HL-60 (cell line): ENCODE results near the gene KAT8.

ENCODE experiments used
- DNase-seq, 2 experiments: peaks; one replicate each; pipeline ENCODE4 v3.0.0-alpha.2; 2010 to 2020; ENCODE audit warnings: low read depth in 1 of 2, low spot score in 1 of 2
- H3K27ac ChIP-seq: fragments of 250-450 bp; sonication (Bioruptor Pico); replicated peaks from 2 replicates; pipeline ENCODE4 v1.5.1; 2020; ENCODE audit warnings: mild to moderate bottlenecking, moderate library complexity
- H3K27me3 ChIP-seq: fragments of 250-450 bp; sonication (Bioruptor Pico); 2 replicates; pipeline ENCODE4 v1.5.1; 2021; ENCODE audit warnings: mild to moderate bottlenecking, moderate library complexity; ENCODE audit not compliant: insufficient read depth, poor library complexity, severe bottlenecking
- H3K4me3 ChIP-seq: replicated peaks from 2 replicates; pipeline ENCODE4 v1.5.1; 2011; ENCODE audit warnings: mild to moderate bottlenecking, control low read depth, low read length; ENCODE audit not compliant: insufficient read depth
- GABPA ChIP-seq: IDR thresholded peaks from 2 replicates; pipeline ENCODE4 v1.6.1; 2012; ENCODE audit warnings: low read depth
- POLR2AphosphoS5 ChIP-seq: IDR thresholded peaks from 2 replicates; pipeline ENCODE4 v1.6.1; 2012; ENCODE audit warnings: low read depth
- SPI1 ChIP-seq: IDR thresholded peaks from 2 replicates; pipeline ENCODE4 v1.6.1; 2012; ENCODE audit warnings: low read depth, mild to moderate bottlenecking, borderline replicate concordance
- TF ChIP-seq, protein P1 (sequence below): IDR thresholded peaks from one replicate; pipeline ENCODE4 v1.5.1; 2011; ENCODE audit warnings: low read length, control low read depth, inconsistent platforms; ENCODE audit not compliant: insufficient read depth
- TF ChIP-seq, protein P2 (sequence below): IDR thresholded peaks from 2 replicates; pipeline ENCODE4 v1.6.1; 2012; ENCODE audit warnings: low read depth; ENCODE audit not compliant: insufficient replicate concordance

Gene KAT8

DNA sequence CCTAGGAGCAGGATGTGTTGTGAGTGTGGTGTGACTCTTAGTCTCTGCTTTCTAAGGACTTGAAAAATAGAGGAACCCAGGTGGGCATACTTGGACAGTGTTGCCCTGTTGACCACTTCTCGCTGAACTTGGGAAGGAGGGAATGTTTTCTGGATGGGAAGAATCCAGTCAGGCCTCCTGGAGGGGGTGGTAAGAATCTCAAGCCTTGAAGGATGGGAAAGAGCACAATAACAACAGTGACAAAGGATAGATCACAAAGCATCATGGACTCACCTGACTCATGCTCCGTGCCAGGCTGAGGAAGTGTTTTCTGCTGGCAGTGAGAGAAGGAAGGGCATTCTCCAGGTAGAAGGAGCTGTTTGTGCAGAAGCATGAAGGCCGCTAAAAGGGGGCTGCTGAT, 8.4 kb downstream of the KAT8 start:
- no peak overlapping the region for H3K4me3 ChIP-seq
- no peak for DNase-seq
- TF ChIP-seq SPI1 (peak; percentile 11; the same call in 1 of the 2 replicates), POLR2AphosphoS5 (no peak)
- H3K27ac ChIP-seq, result peak overlapping the region; percentile 24
- H3K27me3 ChIP-seq, result no peaks in the 10 kb centered on the region

DNA sequence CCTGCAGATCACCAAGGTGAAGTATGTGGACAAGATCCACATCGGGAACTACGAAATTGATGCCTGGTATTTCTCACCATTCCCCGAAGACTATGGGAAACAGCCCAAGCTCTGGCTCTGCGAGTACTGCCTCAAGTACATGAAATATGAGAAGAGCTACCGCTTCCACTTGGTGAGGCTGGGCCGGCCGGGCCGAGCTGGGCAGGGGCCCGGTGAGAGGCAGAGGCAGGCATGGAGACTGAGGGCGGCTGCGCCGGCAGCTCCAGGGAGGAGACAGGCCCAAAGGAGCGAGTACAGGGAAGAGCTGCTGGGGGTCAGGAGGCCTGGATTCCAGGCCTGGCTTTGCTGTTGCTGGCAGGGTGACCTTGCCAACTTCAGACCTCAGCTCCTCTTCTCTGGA, 9.7 kb downstream of the KAT8 start:
- H3K27me3 ChIP-seq, result no peaks in the 10 kb centered on the region
- no peak overlapping the region for H3K4me3 ChIP-seq
- TF ChIP-seq GABPA, result no peak
- TF ChIP-seq, protein P1, sequence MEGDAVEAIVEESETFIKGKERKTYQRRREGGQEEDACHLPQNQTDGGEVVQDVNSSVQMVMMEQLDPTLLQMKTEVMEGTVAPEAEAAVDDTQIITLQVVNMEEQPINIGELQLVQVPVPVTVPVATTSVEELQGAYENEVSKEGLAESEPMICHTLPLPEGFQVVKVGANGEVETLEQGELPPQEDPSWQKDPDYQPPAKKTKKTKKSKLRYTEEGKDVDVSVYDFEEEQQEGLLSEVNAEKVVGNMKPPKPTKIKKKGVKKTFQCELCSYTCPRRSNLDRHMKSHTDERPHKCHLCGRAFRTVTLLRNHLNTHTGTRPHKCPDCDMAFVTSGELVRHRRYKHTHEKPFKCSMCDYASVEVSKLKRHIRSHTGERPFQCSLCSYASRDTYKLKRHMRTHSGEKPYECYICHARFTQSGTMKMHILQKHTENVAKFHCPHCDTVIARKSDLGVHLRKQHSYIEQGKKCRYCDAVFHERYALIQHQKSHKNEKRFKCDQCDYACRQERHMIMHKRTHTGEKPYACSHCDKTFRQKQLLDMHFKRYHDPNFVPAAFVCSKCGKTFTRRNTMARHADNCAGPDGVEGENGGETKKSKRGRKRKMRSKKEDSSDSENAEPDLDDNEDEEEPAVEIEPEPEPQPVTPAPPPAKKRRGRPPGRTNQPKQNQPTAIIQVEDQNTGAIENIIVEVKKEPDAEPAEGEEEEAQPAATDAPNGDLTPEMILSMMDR, result no peak
- no peak for TF ChIP-seq SPI1
- TF ChIP-seq POLR2AphosphoS5, result no peak
- TF ChIP-seq, protein P2, sequence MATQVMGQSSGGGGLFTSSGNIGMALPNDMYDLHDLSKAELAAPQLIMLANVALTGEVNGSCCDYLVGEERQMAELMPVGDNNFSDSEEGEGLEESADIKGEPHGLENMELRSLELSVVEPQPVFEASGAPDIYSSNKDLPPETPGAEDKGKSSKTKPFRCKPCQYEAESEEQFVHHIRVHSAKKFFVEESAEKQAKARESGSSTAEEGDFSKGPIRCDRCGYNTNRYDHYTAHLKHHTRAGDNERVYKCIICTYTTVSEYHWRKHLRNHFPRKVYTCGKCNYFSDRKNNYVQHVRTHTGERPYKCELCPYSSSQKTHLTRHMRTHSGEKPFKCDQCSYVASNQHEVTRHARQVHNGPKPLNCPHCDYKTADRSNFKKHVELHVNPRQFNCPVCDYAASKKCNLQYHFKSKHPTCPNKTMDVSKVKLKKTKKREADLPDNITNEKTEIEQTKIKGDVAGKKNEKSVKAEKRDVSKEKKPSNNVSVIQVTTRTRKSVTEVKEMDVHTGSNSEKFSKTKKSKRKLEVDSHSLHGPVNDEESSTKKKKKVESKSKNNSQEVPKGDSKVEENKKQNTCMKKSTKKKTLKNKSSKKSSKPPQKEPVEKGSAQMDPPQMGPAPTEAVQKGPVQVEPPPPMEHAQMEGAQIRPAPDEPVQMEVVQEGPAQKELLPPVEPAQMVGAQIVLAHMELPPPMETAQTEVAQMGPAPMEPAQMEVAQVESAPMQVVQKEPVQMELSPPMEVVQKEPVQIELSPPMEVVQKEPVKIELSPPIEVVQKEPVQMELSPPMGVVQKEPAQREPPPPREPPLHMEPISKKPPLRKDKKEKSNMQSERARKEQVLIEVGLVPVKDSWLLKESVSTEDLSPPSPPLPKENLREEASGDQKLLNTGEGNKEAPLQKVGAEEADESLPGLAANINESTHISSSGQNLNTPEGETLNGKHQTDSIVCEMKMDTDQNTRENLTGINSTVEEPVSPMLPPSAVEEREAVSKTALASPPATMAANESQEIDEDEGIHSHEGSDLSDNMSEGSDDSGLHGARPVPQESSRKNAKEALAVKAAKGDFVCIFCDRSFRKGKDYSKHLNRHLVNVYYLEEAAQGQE, result no peak
- no peak for DNase-seq
- H3K27ac ChIP-seq, result peak overlapping the region; percentile 95

DNA sequence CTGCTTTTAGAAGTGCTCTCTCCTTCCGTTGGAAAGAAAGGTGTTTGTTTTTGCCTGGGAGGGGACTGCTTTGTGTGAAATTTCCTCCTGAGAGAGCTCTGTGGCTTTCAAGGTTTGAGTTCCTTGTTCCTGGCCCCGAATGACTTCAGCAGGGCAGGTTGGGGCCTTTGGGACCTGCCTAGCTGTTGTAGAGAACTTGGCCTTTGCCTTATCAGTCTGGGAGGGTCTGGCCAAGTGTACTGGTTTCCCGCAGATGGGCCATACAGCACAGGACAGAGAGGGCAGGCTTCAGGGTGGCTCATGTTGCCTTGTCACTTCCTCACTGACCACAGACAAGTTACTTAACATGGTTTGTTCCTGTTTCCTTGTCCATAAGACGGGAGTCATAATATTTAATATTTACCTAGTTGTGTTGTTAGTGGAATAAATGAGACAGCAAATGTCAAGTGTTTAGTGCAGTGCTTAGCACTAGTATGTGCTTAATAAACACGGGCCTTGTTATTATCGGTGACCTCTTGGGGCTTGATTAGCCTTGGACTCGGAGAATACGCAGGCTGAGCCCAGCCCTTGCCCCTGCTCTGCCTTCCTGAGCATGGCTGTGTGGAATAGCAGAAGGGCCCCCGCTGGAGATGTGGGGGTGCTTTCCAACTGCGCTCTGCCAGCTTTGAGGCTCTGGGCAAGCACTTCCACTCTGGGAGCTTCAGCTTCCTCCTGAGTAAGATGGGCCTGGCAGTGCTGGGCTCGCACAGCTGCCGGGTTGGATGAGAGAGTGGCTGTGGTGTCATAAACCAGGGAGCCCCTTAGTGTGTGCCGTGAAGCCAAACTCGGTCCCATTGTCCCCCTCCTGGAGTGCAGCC, 11.5 kb downstream of the KAT8 start:
- TF ChIP-seq GABPA, result peak; percentile 51; the same call in 1 of the 2 replicates
- peak; percentile 87 for TF ChIP-seq SPI1
- TF ChIP-seq, protein P1, result no peak
- TF ChIP-seq POLR2AphosphoS5, result peak; percentile 87
- TF ChIP-seq, protein P2, result no peak
- peak; percentile 96 to 99 for DNase-seq
- Histone ChIP-seq H3K27ac (peak overlapping the region; percentile 95), H3K27me3 (no peaks in the 10 kb centered on the region), H3K4me3 (no peak overlapping the region)

DNA sequence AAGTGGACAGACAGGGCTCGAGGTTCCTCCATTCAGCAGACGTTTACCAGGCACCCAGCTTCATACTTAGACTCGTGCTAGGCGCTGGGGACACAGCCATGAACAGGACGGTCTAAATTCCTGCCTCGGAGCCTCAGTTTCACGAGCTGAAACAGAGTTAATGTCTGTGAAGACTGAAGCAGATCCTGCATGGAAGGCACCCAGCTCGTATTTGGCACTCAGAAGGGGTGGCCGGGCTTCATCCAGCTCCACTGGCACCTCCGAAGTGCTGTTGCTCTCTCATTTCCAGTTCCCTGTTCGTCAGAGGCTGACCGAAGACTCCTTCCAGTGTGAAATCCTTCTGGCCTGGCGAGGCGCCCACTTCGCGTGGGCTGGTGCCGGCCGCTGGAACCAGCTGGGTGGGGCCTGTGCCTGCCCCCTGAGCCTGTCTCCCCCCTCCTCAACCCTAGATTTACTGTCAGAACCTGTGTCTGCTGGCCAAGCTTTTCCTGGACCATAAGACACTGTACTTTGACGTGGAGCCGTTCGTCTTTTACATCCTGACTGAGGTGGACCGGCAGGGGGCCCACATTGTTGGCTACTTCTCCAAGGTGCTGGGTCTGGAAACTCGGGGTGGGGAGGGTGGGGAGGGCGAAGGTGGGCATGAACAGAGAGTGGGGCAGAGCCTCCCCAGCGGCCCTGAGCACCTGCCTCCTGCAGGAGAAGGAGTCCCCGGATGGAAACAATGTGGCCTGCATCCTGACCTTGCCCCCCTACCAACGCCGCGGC, 12.3 kb downstream of the KAT8 start:
- DNase-seq, result peak; percentile 57 to 75
- TF ChIP-seq SPI1 (0 out of 2 replicates have a peak, but pooled peaks have one; percentile 6), POLR2AphosphoS5 (no peak; the same call in 1 of the 2 replicates)
- TF ChIP-seq, protein P2, result no peak
- H3K27ac ChIP-seq, result peak overlapping the region; percentile 95

More for the DNA sequence above, 12.3 kb downstream of the KAT8 start:
- H3K4me3 ChIP-seq, result no peak overlapping the region
- no peaks in the 10 kb centered on the region for H3K27me3 ChIP-seq
